ENCODE measurements around the gene AQP2. TPM values are rescaled to one million over a fixed set of nuclear protein-coding genes. Genes with fewer than 3 reads are reported as not detected.

The AQP2 gene
- total RNA-seq, 2 experiments from 2014 or later, result not detected

DNA sequence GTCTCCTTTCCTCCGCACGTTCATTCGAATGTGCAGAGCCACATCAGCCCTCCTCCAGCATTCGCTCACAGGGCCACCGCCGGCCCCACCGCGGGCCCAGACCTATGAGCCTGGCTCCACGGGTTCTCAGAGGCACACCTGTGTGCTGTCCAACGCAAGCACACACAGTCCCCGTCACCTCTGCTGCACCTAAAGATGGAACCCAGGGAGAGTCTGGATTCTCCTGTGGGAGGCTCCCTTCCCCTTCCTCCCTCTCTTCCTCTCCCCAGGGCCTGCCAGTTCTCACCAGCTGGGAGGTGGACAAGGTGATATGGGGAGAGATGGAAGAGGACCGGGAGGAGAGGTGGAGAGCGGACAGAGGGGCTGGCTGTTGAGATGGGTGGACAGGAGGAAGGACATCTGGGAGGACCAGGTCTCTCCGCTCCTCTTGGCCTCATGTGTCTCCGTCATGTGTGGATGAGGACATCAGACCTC, 17.3 kb downstream of the AQP2 start:
- no peaks in the 10 kb centered on the region for H3K9me3 Mint-ChIP-seq
- DNase-seq, result no peak
- POLR2A ChIA-PET, result interaction anchor here (0.6 to 1.5 kb wide), 3 partner anchors 9 to 86 kb away, joined by 3 to 4 read pairs (median 4); no protein-coding TSS in a partner anchor
- intact Hi-C loops (cut with micrococcal nuclease), result loop anchor here (5.0 kb wide), 2 partner anchors 89 to 104 kb away; partner anchors contain the start of gene ASIC1
- TF ChIP-seq, protein P1, sequence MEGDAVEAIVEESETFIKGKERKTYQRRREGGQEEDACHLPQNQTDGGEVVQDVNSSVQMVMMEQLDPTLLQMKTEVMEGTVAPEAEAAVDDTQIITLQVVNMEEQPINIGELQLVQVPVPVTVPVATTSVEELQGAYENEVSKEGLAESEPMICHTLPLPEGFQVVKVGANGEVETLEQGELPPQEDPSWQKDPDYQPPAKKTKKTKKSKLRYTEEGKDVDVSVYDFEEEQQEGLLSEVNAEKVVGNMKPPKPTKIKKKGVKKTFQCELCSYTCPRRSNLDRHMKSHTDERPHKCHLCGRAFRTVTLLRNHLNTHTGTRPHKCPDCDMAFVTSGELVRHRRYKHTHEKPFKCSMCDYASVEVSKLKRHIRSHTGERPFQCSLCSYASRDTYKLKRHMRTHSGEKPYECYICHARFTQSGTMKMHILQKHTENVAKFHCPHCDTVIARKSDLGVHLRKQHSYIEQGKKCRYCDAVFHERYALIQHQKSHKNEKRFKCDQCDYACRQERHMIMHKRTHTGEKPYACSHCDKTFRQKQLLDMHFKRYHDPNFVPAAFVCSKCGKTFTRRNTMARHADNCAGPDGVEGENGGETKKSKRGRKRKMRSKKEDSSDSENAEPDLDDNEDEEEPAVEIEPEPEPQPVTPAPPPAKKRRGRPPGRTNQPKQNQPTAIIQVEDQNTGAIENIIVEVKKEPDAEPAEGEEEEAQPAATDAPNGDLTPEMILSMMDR (IDR thresholded peaks at IDR 0.05), result no peak
- no peaks in the 10 kb centered on the region for H3K36me3 Mint-ChIP-seq (ENCODE audit: low read depth)
- CTCF ChIA-PET, result interaction anchor here (0.7 to 9.6 kb wide), 70 partner anchors 8 to 730 kb away, joined by 3 to 128 read pairs (median 6); partner anchors contain the start of genes AQP2, BCDIN3D, CERS5 and COX14
- ATAC-seq, result peak; percentile 12
- H3K4me3 Mint-ChIP-seq, result peak overlapping the region; percentile 61
- H3K27ac Mint-ChIP-seq, result no peak overlapping the region
- H3K4me1 Mint-ChIP-seq (ENCODE audit: low read depth), result no peaks in the 10 kb centered on the region
- peaks cover 18% of the 10 kb centered on the region for H3K27me3 Mint-ChIP-seq

DNA sequence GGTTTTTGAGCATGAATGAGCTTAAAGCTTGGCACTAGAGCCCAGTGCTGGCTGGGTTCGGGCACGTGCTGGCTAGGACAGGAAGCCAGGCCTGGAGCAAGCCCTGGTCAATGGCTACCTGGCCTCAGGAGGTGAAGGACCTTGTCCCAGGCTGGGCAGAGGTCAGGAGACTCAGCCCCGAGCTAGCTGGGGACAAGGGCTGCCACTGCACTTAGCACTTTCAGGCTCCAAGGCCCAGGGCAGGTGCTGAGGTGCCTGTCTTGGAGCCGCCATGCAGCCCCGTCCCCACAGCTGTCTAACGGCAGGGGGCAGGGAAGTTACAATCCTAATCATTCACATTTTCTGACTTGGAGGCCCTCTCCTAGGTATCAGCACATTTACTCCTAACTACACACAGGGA, 17.9 kb downstream of the AQP2 start:
- ChIA-PET CTCF (interaction anchor here (0.6 to 9.6 kb wide), 22 partner anchors 10 to 321 kb away, joined by 3 to 128 read pairs (median 7); partner anchors contain the start of gene AQP2), POLR2A (no interaction called here)
- Mint-ChIP-seq H3K4me1 (ENCODE audit: low read depth) (no peaks in the 10 kb centered on the region), H3K27ac (no peak overlapping the region), H3K27me3 (peaks cover 16% of the 10 kb centered on the region), H3K36me3 (ENCODE audit: low read depth) (no peaks in the 10 kb centered on the region), H3K9me3 (no peaks in the 10 kb centered on the region), H3K4me3 (no peak overlapping the region)
- TF ChIP-seq, protein P1 (IDR thresholded peaks at IDR 0.05), result no peak
- intact Hi-C loops (cut with micrococcal nuclease), result loop anchor here (5.0 kb wide), 2 partner anchors 89 to 104 kb away; partner anchors contain the start of gene ASIC1
- DNase-seq (no peak), ATAC-seq (no peak)

DNA sequence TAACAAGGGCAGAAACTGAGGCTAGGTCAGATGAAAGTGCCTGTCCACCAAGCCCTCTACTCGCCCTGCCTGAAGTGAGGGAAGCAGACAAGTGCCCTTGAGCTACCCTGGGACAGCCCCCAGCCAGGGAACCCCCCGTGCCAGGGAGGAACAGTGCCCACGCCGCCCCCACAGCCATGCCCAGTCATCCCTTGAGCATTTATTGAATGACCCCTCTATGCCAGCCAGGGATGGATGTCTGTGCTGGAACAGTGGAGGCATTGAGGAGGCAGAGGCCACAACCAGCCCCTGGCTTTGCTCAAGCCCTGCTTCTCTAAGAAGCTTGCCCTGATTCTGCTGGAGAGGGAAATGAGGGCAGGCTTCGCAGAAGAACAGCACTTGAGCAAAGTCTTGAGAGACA, 18.5 kb downstream of the AQP2 start:
- H3K4me3 Mint-ChIP-seq, result no peak overlapping the region
- no peak for ATAC-seq
- peaks cover 16% of the 10 kb centered on the region for H3K27me3 Mint-ChIP-seq
- TF ChIP-seq, protein P1 (IDR thresholded peaks at IDR 0.05), result no peak
- no peak overlapping the region for H3K27ac Mint-ChIP-seq
- no peaks in the 10 kb centered on the region for H3K4me1 Mint-ChIP-seq (ENCODE audit: low read depth)
- DNase-seq, result no peak
- no peaks in the 10 kb centered on the region for H3K9me3 Mint-ChIP-seq
- POLR2A ChIA-PET, result no interaction called here
- intact Hi-C loops (cut with micrococcal nuclease), result loop anchor here (5.0 kb wide), 2 partner anchors 88 to 103 kb away; partner anchors contain the start of gene ASIC1
- CTCF ChIA-PET, result interaction anchor here (0.8 to 9.6 kb wide), 14 partner anchors 10 to 207 kb away, joined by 3 to 128 read pairs (median 28); partner anchors contain the start of gene AQP2
- H3K36me3 Mint-ChIP-seq (ENCODE audit: low read depth), result no peaks in the 10 kb centered on the region

DNA sequence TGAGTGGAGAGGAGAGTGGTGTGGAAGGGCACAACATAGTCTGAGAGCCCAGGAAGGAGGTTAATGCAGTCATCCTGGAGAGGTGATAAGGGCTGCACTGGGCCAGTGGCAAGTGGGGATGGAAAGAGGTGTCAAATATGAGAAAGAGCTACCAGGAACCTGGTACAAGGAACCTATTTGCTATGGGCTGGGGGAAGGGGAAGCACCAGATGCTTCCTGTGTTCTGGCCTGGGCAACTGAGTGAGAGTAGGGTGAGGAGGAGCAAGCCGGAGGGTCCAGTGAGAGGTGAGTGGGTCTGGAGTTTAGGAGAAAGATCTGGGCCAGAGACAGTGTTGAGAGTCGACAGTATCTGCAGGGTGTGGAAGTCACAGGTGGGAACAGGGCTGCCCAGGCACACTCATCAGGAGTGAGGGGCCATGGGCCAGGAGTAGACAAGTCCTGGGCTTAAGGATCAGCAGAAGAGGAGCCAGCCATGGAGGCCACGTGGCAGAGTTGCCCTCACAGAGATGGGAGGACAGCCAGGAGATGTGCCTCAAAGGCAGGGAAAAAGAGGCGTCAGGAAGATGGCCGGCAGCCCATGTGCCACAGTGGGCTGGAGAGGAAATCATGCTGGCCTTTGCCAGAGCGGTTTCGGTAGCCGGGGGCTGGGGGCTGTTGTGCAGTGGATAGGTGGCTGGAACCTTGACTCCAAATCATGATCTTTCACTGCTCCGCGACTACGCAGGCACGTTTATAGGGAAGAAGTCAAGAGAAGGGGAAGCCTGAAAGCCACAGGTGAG, 19.3 kb downstream of the AQP2 start:
- H3K27ac Mint-ChIP-seq, result no peak overlapping the region
- DNase-seq (no peak), ATAC-seq (no peak)
- H3K9me3 Mint-ChIP-seq, result no peaks in the 10 kb centered on the region
- H3K36me3 Mint-ChIP-seq (ENCODE audit: low read depth), result no peaks in the 10 kb centered on the region
- intact Hi-C loops (cut with micrococcal nuclease), result loop anchor here (5.0 kb wide), 2 partner anchors 87 to 102 kb away; partner anchors contain the start of gene ASIC1
- ChIA-PET CTCF (interaction anchor here (0.6 to 9.6 kb wide), 8 partner anchors 13 to 206 kb away, joined by 3 to 128 read pairs (median 28); partner anchors contain the start of gene AQP2), POLR2A (interaction anchor here (0.6 kb wide), 1 partner anchor 32 kb away, joined by 3 read pairs; no protein-coding TSS in a partner anchor)
- H3K4me1 Mint-ChIP-seq (ENCODE audit: low read depth), result no peaks in the 10 kb centered on the region
- no peak overlapping the region for H3K4me3 Mint-ChIP-seq
- TF ChIP-seq, protein P1 (IDR thresholded peaks at IDR 0.05), result no peak
- peaks cover 11% of the 10 kb centered on the region for H3K27me3 Mint-ChIP-seq
